GM12878 (cell line): ENCODE results near the gene PRKCZ.

ENCODE experiments used
- ATF7 ChIP-seq: fragments of 450-650 bp; IDR thresholded peaks from 2 replicates; pipeline ENCODE4 v1.6.1; 2016; ENCODE audit warnings: low read depth, mild to moderate bottlenecking
- CREB1 ChIP-seq: IDR thresholded peaks from 2 replicates; pipeline ENCODE4 v1.6.1; 2012; ENCODE audit warnings: low read depth, mild to moderate bottlenecking, inconsistent platforms
- EP300 ChIP-seq, 2 experiments: fragments of 150-350 bp in 1 of 2; IDR thresholded peaks; 2 replicates each; pipeline ENCODE4 v1.6.1; 2011 to 2012; ENCODE audit warnings: low read depth in 2 of 2, low read length in 2 of 2, borderline replicate concordance in 1 of 2, improper control_type of control experiment in 1 of 2, inconsistent platforms in 1 of 2; ENCODE audit not compliant: control insufficient read depth in 1 of 2
- ETV6 ChIP-seq, 2 experiments: fragments of 450-650 bp in 1 of 2; IDR thresholded peaks in 1 of 2; conservative IDR thresholded peaks in 1 of 2; 2 replicates each; pipeline ENCODE4 v1.6.1; 2014; ENCODE audit warnings: antibody characterized with exemption in 1 of 2, borderline replicate concordance in 1 of 2, low read depth in 1 of 2, mild to moderate bottlenecking in 1 of 2, moderate library complexity in 1 of 2
- GABPA ChIP-seq: IDR thresholded peaks from 2 replicates; pipeline ENCODE4 v1.6.1; 2014; ENCODE audit warnings: antibody characterized with exemption, low read depth, mild to moderate bottlenecking, inconsistent platforms
- MTA3 ChIP-seq: IDR thresholded peaks from 2 replicates; pipeline ENCODE4 v1.6.1; 2012; ENCODE audit warnings: low read length, inconsistent platforms, borderline replicate concordance
- POLR2A ChIP-seq: IDR thresholded peaks from 2 replicates; pipeline ENCODE4 v1.6.1; 2011; ENCODE audit warnings: low read depth, mild to moderate bottlenecking, low read length
- POU2F2 ChIP-seq: IDR thresholded peaks from 3 replicates; pipeline ENCODE4 v1.6.1; 2011; ENCODE audit warnings: low read depth, mild to moderate bottlenecking, low read length, borderline replicate concordance
- TF ChIP-seq, protein P1 (sequence below), 3 experiments: IDR thresholded peaks in 2 of 3; conservative IDR thresholded peaks in 1 of 3; 2 replicates each; pipeline ENCODE4 v1.5.1; 2011; ENCODE audit warnings: low read depth in 3 of 3, low read length in 3 of 3, mild to moderate bottlenecking in 3 of 3, control low read depth in 2 of 3, moderate library complexity in 2 of 3, inconsistent platforms in 1 of 3, mixed read lengths in 1 of 3; ENCODE audit not compliant: control insufficient read depth in 2 of 3, insufficient read depth in 1 of 3; ENCODE audit errors: extremely low read depth in 1 of 3
- TF ChIP-seq, protein P2 (sequence below): IDR thresholded peaks from 2 replicates; pipeline ENCODE4 v1.6.1; 2011; ENCODE audit warnings: low read depth, mild to moderate bottlenecking, low read length, moderate library complexity, borderline replicate concordance; ENCODE audit errors: extremely low read depth
- TF ChIP-seq, protein P3 (sequence below): IDR thresholded peaks from 2 replicates; pipeline ENCODE4 v1.6.1; 2012; ENCODE audit warnings: low read length, inconsistent platforms
- TF ChIP-seq, protein P4 (sequence below): fragments of 450-650 bp; IDR thresholded peaks from 2 replicates; pipeline ENCODE4 v1.6.1; 2018; ENCODE audit warnings: borderline replicate concordance, mild to moderate bottlenecking; ENCODE audit not compliant: partially characterized antibody
- TF ChIP-seq, protein P5 (sequence below): IDR thresholded peaks from 2 replicates; pipeline ENCODE4 v1.6.1; 2012; ENCODE audit warnings: mild to moderate bottlenecking, low read depth, low read length

DNA sequence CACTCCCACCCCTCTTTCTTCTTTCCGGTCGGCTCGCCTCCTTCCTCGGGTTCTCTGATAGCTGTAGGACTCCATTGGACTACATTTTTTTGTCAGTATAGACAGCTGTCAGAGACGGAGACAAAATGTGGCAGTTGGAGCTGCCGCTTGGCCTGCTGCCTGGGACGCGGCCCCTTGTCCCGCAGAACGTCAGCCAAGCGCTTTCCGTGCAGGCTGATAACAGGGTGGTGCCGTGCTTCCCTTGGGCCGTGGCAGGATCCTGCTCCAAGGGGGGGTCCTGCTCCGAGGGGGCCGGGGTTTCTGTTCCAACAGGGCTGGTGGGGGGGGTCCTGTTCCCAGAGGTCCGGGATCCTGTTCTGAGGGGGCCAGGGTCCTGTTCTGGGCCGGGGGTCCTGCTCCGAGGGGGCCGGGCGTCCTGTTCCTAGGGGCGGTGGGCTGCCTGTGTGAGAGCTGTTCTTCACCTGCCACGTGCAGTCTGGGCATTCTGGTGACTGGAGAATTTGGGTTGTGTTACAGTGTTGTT is 182.8 kb downstream of the PRKCZ start:
- TF ChIP-seq, protein P1, sequence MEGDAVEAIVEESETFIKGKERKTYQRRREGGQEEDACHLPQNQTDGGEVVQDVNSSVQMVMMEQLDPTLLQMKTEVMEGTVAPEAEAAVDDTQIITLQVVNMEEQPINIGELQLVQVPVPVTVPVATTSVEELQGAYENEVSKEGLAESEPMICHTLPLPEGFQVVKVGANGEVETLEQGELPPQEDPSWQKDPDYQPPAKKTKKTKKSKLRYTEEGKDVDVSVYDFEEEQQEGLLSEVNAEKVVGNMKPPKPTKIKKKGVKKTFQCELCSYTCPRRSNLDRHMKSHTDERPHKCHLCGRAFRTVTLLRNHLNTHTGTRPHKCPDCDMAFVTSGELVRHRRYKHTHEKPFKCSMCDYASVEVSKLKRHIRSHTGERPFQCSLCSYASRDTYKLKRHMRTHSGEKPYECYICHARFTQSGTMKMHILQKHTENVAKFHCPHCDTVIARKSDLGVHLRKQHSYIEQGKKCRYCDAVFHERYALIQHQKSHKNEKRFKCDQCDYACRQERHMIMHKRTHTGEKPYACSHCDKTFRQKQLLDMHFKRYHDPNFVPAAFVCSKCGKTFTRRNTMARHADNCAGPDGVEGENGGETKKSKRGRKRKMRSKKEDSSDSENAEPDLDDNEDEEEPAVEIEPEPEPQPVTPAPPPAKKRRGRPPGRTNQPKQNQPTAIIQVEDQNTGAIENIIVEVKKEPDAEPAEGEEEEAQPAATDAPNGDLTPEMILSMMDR (IDR thresholded peaks at IDR 0.05 in 2 of 3, conservative IDR thresholded peaks at IDR 0.05 in 1 of 3; ENCODE audit: control insufficient read depth in 2 of 3, extremely low read depth in 1 of 3, insufficient read depth in 1 of 3, low read depth in 3 of 3, low read length in 3 of 3): no peak
- no peak for TF ChIP-seq GABPA
- no peak for TF ChIP-seq CREB1
- TF ChIP-seq ETV6 (conservative IDR thresholded peaks at IDR 0.05 in 1 of 2, IDR thresholded peaks at IDR 0.05 in 1 of 2; ENCODE audit: borderline replicate concordance in 1 of 2, low read depth in 1 of 2): no peak
- no peak for TF ChIP-seq MTA3
- TF ChIP-seq ATF7: no peak
- TF ChIP-seq, protein P2, sequence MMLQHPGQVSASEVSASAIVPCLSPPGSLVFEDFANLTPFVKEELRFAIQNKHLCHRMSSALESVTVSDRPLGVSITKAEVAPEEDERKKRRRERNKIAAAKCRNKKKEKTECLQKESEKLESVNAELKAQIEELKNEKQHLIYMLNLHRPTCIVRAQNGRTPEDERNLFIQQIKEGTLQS: no peak
- TF ChIP-seq, protein P3, sequence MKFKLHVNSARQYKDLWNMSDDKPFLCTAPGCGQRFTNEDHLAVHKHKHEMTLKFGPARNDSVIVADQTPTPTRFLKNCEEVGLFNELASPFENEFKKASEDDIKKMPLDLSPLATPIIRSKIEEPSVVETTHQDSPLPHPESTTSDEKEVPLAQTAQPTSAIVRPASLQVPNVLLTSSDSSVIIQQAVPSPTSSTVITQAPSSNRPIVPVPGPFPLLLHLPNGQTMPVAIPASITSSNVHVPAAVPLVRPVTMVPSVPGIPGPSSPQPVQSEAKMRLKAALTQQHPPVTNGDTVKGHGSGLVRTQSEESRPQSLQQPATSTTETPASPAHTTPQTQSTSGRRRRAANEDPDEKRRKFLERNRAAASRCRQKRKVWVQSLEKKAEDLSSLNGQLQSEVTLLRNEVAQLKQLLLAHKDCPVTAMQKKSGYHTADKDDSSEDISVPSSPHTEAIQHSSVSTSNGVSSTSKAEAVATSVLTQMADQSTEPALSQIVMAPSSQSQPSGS: no peak
- TF ChIP-seq POLR2A: no peak
- no peak for TF ChIP-seq POU2F2
- TF ChIP-seq EP300 (IDR thresholded peaks at IDR 0.05; ENCODE audit: borderline replicate concordance in 1 of 2, control insufficient read depth in 1 of 2, low read depth in 2 of 2, low read length in 2 of 2): no peak
- TF ChIP-seq, protein P4, sequence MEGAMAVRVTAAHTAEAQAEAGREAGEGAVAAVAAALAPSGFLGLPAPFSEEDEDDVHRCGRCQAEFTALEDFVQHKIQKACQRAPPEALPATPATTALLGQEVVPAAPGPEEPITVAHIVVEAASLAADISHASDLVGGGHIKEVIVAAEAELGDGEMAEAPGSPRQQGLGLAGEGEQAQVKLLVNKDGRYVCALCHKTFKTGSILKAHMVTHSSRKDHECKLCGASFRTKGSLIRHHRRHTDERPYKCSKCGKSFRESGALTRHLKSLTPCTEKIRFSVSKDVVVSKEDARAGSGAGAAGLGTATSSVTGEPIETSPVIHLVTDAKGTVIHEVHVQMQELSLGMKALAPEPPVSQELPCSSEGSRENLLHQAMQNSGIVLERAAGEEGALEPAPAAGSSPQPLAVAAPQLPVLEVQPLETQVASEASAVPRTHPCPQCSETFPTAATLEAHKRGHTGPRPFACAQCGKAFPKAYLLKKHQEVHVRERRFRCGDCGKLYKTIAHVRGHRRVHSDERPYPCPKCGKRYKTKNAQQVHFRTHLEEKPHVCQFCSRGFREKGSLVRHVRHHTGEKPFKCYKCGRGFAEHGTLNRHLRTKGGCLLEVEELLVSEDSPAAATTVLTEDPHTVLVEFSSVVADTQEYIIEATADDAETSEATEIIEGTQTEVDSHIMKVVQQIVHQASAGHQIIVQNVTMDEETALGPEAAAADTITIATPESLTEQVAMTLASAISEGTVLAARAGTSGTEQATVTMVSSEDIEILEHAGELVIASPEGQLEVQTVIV: no peak
- TF ChIP-seq, protein P5, sequence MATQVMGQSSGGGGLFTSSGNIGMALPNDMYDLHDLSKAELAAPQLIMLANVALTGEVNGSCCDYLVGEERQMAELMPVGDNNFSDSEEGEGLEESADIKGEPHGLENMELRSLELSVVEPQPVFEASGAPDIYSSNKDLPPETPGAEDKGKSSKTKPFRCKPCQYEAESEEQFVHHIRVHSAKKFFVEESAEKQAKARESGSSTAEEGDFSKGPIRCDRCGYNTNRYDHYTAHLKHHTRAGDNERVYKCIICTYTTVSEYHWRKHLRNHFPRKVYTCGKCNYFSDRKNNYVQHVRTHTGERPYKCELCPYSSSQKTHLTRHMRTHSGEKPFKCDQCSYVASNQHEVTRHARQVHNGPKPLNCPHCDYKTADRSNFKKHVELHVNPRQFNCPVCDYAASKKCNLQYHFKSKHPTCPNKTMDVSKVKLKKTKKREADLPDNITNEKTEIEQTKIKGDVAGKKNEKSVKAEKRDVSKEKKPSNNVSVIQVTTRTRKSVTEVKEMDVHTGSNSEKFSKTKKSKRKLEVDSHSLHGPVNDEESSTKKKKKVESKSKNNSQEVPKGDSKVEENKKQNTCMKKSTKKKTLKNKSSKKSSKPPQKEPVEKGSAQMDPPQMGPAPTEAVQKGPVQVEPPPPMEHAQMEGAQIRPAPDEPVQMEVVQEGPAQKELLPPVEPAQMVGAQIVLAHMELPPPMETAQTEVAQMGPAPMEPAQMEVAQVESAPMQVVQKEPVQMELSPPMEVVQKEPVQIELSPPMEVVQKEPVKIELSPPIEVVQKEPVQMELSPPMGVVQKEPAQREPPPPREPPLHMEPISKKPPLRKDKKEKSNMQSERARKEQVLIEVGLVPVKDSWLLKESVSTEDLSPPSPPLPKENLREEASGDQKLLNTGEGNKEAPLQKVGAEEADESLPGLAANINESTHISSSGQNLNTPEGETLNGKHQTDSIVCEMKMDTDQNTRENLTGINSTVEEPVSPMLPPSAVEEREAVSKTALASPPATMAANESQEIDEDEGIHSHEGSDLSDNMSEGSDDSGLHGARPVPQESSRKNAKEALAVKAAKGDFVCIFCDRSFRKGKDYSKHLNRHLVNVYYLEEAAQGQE: no peak
